ENCODE measurements around the gene ZNF764. TPM values are rescaled to one million over a fixed set of nuclear protein-coding genes. Genes with fewer than 3 reads are reported as not detected.

The ZNF764 gene
- total and polyA plus RNA-seq, 8 donors: 3.1 to 5.6 (median 4.7) TPM

- Histone ChIP-seq H3K9me3 (no peaks in the 10 kb centered on the region), H3K27me3 (no peaks in the 10 kb centered on the region), H3K4me3 (peak overlapping the region in 3 of 4 donors; percentile 53 to 79 (median 74)), H3K36me3 (peaks cover 0 to 7% (median 0%) of the 10 kb centered on the region in 3 donors), H3K27ac (peak overlapping the region; percentile 91 to 95 (median 95)), H3K4me1 (peaks cover 7 to 10% (median 8%) of the 10 kb centered on the region in 3 donors)
- TF ChIP-seq CTCF (IDR thresholded peaks at IDR 0.05): peak; percentile 25 to 39 (median 30)
- DNase-seq (peak; percentile 65 to 91 (median 78)), FAIRE-seq (no peak), ATAC-seq (peak; percentile 63 to 87 (median 78))
- intact Hi-C loops (cut with DNase I): no loop called here
- 24 to 28% methylated on average over 12 of the region's 12 CpGs for WGBS, 2 donors
Observed at GRCh38 chr16:30535777-30536190, 22.4 kb downstream of the ZNF764 start.

GRCh38 chr16:30535106-30535776 is 22.9 kb downstream of the ZNF764 start:
- FAIRE-seq: no peak
- H3K36me3 ChIP-seq: peaks cover 0 to 7% (median 0%) of the 10 kb centered on the region in 3 donors
- H3K4me1 ChIP-seq: peaks cover 7 to 9% (median 8%) of the 10 kb centered on the region in 3 donors
- H3K4me3 ChIP-seq: peak overlapping the region; percentile 53 to 79 (median 69)
- 3 to 9% methylated on average over 18 of the region's 18 CpGs for WGBS, 2 donors
- no peaks in the 10 kb centered on the region for H3K9me3 ChIP-seq
- no peak for DNase-seq
- intact Hi-C loops (cut with DNase I): no loop called here
- peak overlapping the region; percentile 91 to 95 (median 95) for H3K27ac ChIP-seq
- ATAC-seq: peak; percentile 5 to 21 (median 8)
- no peak for TF ChIP-seq CTCF (IDR thresholded peaks at IDR 0.05)
- no peaks in the 10 kb centered on the region for H3K27me3 ChIP-seq

DNA sequence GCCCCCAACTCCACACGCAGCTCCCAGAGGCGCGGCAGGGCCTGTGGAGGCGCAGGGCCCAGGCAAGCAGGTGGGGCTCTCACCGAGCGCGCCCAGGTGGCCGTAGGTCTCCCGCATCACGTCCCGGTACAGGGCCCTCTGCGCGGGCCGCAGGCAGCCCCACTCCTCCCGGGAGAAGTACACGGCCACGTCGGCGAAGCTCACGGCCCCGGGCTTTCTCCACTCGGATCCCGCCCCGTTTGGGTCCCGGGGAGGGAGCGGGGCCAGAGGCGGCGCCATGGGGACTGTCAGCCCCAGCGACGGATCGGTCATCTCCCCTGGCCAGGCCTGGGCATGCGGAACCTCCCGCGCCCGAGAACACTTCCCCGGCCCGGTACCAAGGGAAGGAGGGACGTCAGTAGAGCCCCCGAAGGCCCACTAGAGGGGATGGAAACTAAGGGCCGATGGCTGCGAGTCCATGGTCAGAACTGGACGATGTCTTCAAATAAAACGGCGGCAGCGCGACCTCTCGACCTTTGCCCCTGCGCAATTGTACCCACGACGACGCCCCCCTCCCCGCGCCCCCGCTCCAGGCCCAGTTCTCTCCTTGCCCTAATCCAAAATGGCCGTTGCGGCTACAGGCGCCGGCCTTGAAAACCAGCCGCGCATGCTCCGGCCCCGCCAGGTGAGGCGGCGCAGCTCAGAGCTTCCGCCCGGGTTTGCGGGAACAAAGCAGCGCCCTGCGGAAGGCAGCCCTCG is 23.6 kb downstream of the ZNF764 start, which contains the start of gene ZNF747:
TSS of gene ZNF747 (minus strand) at position 491 of the 738 bp plus-strand sequence. CDS start at position 312, 179 bp downstream.
- intact Hi-C loops (cut with DNase I): no loop called here
- TF ChIP-seq CTCF (IDR thresholded peaks at IDR 0.05): no peak
- ATAC-seq (peak; percentile 90 to 95 (median 92)), DNase-seq (peak; percentile 91 to 97 (median 94)), FAIRE-seq (no peak)
- WGBS, 2 donors: 0 to 1% methylated on average over 63 to 70 of the region's 70 CpGs
- peaks cover 7 to 9% (median 8%) of the 10 kb centered on the region in 3 donors for H3K4me1 ChIP-seq
- no peaks in the 10 kb centered on the region for H3K27me3 ChIP-seq
- no peaks in the 10 kb centered on the region for H3K9me3 ChIP-seq
- H3K27ac ChIP-seq: peak within 1 kb of the TSS; percentile 91 to 95 (median 95)
- H3K4me3 ChIP-seq: peak within 1 kb of the TSS; percentile 53 to 79 (median 69)
- H3K36me3 ChIP-seq: peaks cover 0 to 7% (median 0%) of the 10 kb centered on the region in 3 donors

- TF ChIP-seq CTCF (IDR thresholded peaks at IDR 0.05): no peak
- H3K4me3 ChIP-seq: peak overlapping the region; percentile 53 to 79 (median 69)
- ATAC-seq (peak; percentile 0 to 12 (median 5)), DNase-seq (no peak), FAIRE-seq (no peak)
- H3K4me1 ChIP-seq: peaks cover 7 to 9% (median 8%) of the 10 kb centered on the region in 3 donors
- WGBS, 2 donors: 6 to 9% methylated on average over 26 to 29 of the region's 29 CpGs
- H3K9me3 ChIP-seq: no peaks in the 10 kb centered on the region
- intact Hi-C loops (cut with DNase I): no loop called here
- H3K27ac ChIP-seq: peak overlapping the region; percentile 91 to 95 (median 95)
- peaks cover 0 to 7% (median 0%) of the 10 kb centered on the region in 3 donors for H3K36me3 ChIP-seq
- no peaks in the 10 kb centered on the region for H3K27me3 ChIP-seq
Observed at GRCh38 chr16:30533748-30534367, 24.3 kb downstream of the ZNF764 start.

All from pancreas (tissue), 10 donors.